ENCODE measurements around the gene PLEKHM1.

Gene PLEKHM1

GRCh38 chr17:45424769-45425124 lies 65.8 kb downstream of the PLEKHM1 start:
- no peak for TF ChIP-seq CTCF (IDR thresholded peaks at IDR 0.05; ENCODE audit: low read depth, low read length)
- DNase-seq (ENCODE audit: low read depth in 2 of 2), result no peak
- H3K4me3 ChIP-seq (replicated peaks in 1 of 2; ENCODE audit: low read depth in 2 of 2, low read length in 2 of 2), result no peak overlapping the region

GRCh38 chr17:45423975-45424335 lies 66.6 kb downstream of the PLEKHM1 start:
- no peak overlapping the region for H3K4me3 ChIP-seq (replicated peaks in 1 of 2; ENCODE audit: low read depth in 2 of 2, low read length in 2 of 2)
- TF ChIP-seq CTCF (IDR thresholded peaks at IDR 0.05; ENCODE audit: low read depth, low read length), result no peak
- DNase-seq (ENCODE audit: low read depth in 2 of 2), result no peak

GRCh38 chr17:45423304-45423974 lies 67.1 kb downstream of the PLEKHM1 start:
- no peak for TF ChIP-seq CTCF (IDR thresholded peaks at IDR 0.05; ENCODE audit: low read depth, low read length)
- no peak for DNase-seq (ENCODE audit: low read depth in 2 of 2)
- no peak overlapping the region for H3K4me3 ChIP-seq (replicated peaks in 1 of 2; ENCODE audit: low read depth in 2 of 2, low read length in 2 of 2)

GRCh38 chr17:45414990-45415881 lies 75.3 kb downstream of the PLEKHM1 start:
- H3K4me3 ChIP-seq (replicated peaks in 1 of 2; ENCODE audit: low read depth in 2 of 2, low read length in 2 of 2), result no peak overlapping the region
- DNase-seq (ENCODE audit: low read depth in 2 of 2), result no peak
- no peak for TF ChIP-seq CTCF (IDR thresholded peaks at IDR 0.05; ENCODE audit: low read depth, low read length)

GRCh38 chr17:45413498-45413923 lies 77.0 kb downstream of the PLEKHM1 start:
- H3K4me3 ChIP-seq (replicated peaks in 1 of 2; ENCODE audit: low read depth in 2 of 2, low read length in 2 of 2), result no peak overlapping the region
- no peak for DNase-seq (ENCODE audit: low read depth in 2 of 2)
- no peak for TF ChIP-seq CTCF (IDR thresholded peaks at IDR 0.05; ENCODE audit: low read depth, low read length)

GRCh38 chr17:45411348-45412105 lies 79.0 kb downstream of the PLEKHM1 start:
- no peak for TF ChIP-seq CTCF (IDR thresholded peaks at IDR 0.05; ENCODE audit: low read depth, low read length)
- H3K4me3 ChIP-seq (replicated peaks in 1 of 2; ENCODE audit: low read depth in 2 of 2, low read length in 2 of 2), result no peak overlapping the region
- no peak for DNase-seq (ENCODE audit: low read depth in 2 of 2)

All from cardiac fibroblast (primary cell).